GM21360 (cell line): ENCODE results near the gene CCDC33.

Source experiments
- ATAC-seq: cut with Tn5 transposase; IDR thresholded peaks from one replicate; pipeline ENCODE4 v1.9.1; 2021; ENCODE audit warnings: mild to moderate bottlenecking, moderate library complexity; ENCODE audit not compliant: unreplicated experiment

CCDC33 gene

GRCh38 chr15:74311734-74312444 is 75.8 kb downstream of the CCDC33 start:
- no peak for ATAC-seq

DNA sequence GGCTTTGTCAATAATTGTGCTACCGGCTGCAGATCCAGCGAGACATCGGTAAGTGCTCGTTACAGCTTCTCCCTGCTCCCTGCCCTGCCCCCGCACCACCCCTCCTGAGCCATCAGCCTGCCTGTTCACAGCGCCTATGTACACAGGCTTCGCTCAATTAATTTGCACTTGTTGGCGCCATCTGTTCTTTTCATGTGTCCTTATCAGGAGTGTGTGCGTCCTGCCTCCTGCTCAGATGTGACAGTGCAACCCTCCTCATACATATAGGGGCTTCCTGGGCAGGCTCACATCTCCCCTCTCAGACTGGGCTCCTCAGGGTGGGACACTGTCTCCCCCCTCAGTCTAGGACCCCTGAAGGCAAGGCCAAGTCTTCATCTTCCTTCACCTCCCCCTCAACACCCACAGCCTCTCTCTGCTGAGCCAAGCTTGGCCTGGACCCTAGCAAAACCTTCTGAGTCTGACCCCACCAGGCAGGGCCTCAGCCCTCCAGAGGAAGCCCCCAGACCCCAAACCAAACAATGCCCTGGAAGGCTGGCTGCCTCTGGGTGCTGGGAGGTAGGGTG is 76.4 kb downstream of the CCDC33 start:
- no peak for ATAC-seq

DNA sequence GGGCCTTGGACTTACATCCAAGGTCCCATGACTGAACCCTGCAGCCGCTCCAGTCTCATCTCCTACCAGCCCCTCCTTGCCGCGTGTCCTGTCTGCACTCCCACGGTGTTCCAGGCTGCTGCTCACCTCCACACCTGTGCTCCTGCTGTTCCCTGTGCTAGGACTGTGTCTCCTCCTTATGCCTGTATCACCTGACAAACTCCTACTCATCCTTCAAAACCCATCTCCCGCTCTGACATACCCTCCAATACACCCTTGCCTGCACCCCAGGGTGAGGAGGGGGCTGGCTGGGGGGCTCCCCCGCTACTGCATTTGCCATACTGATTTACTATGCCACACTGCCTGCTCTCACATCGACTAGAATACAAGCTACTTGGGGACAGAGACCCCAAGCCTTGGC is 77.8 kb downstream of the CCDC33 start:
- ATAC-seq = no peak

GRCh38 chr15:74314795-74315438 is 78.8 kb downstream of the CCDC33 start:
- no peak for ATAC-seq

DNA sequence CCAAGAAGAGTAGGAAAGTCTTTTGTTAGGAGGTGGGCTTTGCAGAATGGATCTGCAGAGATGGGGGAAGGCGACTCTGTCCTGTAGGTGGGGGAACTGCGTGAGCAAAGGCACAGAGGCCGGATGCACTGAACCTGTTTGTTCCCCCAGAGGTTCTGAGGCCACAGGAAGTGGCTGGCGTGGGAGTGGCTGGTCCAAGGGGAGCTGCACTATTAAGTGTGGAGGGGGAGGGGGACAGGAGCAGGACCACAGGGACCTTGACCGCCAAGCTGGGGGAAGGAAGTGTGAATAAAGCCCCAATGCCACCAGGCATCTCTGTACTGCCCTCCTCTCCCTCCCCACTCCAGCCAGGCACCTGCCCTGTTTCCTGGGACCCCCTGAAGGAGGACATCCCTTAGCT is 79.5 kb downstream of the CCDC33 start:
- no peak for ATAC-seq

DNA sequence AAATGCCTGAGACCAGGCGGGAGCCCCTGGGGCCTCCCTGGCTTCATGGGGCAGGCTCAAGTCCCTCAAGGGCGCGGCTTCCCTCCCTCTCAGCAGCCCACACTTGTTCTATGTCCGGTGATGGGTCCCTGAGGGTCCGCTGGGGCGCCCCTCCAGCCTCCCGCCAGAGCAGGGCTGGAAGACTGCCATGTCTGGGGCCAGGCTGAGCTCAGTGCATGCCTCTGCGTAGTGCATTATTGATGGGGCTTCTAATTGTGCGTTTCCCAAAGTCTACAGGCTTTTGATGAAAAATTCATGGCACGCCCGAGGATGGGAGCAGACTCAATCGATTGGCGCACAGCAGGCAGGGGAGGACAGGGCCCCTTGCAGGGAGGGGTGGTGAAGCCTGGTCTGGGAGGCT is 80.0 kb downstream of the CCDC33 start:
- ATAC-seq = no peak

GRCh38 chr15:74317820-74318375 is 81.8 kb downstream of the CCDC33 start:
- no peak for ATAC-seq

DNA sequence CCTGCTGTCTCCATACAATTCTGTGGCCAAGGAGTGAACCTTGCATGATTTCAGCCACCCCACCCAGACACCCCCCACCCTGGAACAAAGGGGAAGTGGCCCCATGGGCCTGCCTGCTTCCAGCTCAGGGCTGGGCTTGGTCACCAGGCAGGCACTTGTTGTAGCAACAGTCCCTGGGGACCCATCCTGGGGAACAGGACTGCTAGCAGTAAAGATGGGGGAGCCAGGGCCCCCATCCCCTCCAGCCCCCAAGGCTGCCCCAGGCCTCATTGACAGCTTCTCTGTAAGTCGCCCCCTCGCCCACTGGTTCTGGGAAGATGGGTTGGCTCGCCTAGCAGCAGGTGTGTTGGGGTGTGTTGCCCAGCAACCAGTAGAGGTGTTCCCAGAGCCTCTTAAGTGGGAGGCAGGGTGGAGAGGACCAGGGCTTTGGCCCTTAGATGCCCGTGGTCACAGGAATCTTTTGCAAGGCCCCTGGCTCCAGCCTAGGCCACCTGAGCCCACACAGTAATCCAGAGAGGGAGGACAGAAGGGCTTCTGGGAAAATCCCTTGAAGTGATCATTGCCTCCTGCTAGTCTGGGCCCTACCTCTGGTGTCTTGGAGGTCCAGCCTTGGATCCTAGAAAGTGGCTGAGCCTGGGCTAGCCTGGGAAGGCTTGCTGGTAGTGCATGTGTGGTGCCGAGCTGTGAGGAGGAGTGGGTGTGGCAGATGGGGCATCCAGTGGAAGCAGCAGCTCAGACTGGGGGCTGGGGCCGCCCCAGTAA is 82.4 kb downstream of the CCDC33 start:
- no peak for ATAC-seq

DNA sequence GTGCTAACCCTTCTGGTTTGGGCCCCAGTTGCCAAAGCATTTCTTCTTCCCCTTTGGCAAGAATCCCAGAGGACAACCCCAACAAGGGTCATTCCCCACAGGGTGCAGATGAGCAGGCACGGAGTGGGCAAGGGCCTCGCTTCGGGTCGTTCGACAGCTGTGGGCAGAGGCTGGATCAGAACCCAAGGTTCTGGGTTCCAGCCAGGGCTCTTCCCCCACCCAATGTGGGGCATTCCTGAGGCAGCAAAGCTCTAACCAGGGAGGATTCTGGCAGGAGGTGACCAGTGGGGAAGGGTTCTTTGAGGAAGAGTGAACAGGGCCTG is 83.0 kb downstream of the CCDC33 start:
- no peak for ATAC-seq

DNA sequence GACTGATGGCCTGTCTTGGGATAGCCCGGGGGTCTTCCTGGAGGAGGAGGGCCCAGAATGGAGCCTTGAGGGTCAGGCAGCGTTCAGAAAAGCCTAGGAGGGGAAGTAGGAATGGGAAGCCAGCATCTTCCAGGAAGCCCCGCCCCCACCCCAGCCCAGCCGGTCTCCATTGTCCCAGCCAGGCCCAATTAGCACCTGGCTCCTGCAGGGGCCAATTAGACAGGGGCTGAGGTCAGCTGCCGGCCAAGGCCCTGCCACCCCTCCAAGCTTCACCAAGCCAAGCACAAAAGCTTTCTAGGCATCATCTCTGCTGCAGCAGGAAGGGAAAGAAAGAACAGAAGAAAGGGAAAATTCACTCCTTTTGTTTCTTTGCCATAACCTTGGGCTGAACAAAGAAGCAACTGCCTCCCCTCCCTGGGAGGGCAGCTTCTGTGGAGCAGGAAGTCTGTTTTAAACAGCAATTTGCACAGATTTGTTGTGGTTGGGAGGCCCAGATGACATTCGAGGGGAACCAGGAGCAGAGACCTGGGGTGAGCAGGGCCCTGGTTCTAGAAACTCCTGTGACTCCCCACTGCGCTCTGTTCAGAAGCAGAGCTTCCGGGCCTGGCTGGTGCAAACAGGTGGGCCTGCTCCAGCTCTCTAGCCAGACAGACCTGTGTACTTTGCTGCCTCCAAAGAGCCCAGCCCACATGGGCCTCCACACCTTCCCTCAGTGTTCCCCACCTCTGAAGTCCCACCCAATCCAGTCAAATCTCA is 83.6 kb downstream of the CCDC33 start:
- ATAC-seq = no peak

DNA sequence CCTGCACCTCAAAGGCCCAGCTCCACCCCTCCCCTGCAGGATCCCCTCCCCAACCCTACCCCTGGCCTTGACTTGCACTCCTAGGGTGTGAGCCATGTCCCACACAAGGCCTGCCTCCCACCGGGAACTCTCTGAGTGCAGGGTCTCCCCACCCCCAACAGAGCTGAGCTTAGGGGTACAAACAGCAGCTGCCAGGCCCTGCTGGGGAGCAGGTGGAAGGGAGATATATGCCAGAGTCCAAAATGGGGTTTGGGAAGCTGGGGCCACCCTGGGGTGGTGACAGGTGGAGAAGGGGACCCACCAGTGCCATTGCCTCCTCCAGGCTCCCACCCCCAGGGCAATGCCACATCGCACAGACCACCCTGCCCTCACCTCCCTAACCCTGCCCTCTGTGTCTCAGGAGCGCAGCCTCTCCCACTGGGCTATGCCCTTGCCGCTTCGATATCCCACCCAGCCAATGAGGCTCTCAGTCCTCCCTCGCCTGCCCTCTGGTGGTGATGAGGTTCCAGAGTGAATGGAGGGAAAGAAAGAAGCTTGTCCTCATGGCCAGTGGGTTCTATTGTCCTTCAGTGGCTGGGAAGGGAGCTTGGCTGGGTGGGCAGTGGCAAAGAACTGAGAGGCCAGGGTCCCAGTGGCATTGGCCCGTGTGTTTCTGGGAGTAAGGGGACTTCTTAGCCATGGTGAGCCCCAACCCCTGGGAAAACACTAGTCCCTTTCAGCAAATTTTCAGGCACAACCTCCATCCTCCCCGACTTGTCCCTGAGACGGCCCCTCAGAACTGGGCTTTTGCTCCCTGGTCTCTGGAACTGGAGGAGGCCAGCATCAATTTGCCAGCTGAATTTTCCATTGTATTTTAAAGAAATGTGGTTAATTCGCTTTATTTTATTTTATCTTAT is 84.5 kb downstream of the CCDC33 start:
- ATAC-seq = no peak

DNA sequence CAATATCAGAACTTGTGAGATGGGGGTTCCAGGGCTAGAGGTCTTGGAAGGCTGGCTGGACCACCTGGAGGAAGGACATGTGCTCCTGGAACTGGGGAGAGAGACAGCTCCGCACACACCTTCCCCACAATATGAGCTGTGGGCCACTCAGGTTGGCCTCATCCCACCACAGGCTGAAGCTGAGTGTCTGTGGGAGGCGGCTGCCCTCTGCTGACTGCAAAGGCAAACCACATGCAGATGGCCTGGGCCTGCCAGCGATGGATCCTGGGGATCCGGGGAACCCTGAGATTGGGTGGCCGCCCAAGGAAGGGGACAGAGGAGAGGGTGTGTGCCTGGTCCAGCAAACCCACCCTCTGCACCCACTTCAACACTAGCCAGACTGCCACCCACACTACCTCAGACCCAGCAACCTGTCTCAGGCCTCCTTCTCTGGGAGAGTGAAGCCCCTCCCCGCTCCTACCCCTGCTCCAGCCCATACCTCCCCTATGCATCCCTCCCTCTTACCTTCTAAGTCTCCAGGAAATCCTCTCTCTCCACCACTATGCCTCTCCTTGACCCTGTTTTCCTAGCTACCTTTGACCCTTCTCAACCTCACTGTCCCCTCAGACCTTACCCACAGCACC is 86.5 kb downstream of the CCDC33 start:
- ATAC-seq = no peak

DNA sequence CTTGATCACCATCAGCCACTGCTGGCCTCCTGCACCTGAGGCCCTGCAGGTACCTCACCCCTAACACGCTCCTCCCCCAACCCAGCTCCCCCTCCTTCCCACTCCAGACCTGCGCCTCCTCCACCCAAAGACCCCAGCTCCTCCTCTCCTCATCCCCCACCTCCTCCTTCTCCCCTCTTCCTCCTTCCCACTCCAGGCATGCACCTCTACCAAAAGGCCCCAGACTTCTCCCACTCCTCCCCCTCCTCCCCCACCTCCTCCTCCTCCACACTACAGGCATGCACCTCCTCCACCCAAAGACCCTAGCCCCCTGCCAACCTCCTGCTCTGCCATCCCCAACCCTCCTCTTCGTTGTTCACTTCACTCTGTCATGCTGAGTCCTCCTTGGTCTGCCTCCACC is 88.6 kb downstream of the CCDC33 start:
- no peak for ATAC-seq

- no peak for ATAC-seq
Measured at GRCh38 chr15:74326746-74327145, 90.6 kb downstream of the CCDC33 start.

DNA sequence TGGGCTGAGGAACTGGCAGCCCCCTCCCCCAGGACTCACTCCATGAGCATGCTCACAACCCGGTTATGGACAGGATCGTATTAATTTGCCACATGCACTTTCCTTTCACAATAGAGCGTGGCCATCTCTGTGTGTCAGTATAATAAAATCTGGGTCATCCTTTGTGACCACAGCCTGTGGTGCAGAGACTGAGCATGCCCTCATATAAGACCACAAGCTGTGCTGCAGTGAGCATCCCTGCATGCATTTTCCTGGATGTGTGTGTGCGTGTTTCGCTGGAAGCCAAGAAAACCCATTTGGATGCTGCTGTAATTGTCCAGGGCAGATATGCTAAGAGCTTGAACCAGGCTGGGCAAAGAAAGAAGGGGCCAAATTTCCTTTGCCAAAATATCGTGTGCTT is 91.6 kb downstream of the CCDC33 start:
- no peak for ATAC-seq

GRCh38 chr15:74328331-74329056 is 92.4 kb downstream of the CCDC33 start:
- no peak for ATAC-seq

DNA sequence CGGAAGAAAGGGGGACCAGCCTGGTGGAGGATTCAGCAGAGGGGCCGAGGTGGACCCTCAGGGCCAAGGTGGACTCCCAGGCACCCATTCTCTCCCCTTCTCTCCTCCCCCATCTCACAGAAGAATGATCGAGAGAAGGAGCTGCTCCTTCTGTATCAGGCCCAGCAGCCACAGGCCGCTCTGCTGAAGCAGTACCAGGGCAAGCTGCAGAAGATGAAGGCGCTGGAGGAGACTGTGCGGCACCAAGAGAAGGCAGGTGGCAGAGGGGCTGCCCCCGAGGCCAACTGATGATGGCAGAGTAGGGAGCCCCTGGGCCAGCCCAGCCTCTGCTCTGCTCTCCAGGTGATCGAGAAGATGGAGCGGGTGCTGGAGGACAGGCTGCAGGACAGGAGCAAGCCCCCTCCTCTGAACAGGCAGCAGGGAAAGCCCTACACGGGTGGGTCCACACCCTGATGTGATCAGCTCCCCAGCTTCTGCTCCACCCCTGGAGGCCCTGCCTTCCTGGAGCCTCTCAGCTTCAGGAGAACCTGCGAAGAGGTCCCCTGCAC is 94.8 kb downstream of the CCDC33 start:
- ATAC-seq = no peak

- ATAC-seq = no peak
Measured at GRCh38 chr15:74332011-74332410, 95.9 kb downstream of the CCDC33 start.
